H9 (cell line): ENCODE data around the gene SIRT7. TPM values are rescaled to one million over a fixed set of nuclear protein-coding genes. Genes with fewer than 3 reads are reported as not detected.

ENCODE experiments used
- DNase-seq: peaks from one replicate; pipeline ENCODE4 v3.0.0-alpha.2; 2017
- H2AFZ ChIP-seq: one replicate; pipeline ENCODE4 v1.6.1; 2013; ENCODE audit warnings: mild to moderate bottlenecking, low read length, control low read depth, moderate library complexity
- H2AK5ac ChIP-seq: 2 replicates; pipeline ENCODE4 v1.6.1; 2013; ENCODE audit warnings: low read length, control low read depth, mixed read lengths; ENCODE audit not compliant: insufficient read length
- H2BK120ac ChIP-seq: one replicate; pipeline ENCODE4 v1.6.1; 2013; ENCODE audit warnings: low read depth, mild to moderate bottlenecking, low read length, control low read depth, inconsistent platforms; ENCODE audit not compliant: poor library complexity, severe bottlenecking
- H2BK12ac ChIP-seq: 2 replicates; pipeline ENCODE4 v1.6.1; 2013; ENCODE audit warnings: low read length, control low read depth, mixed read lengths, low read depth; ENCODE audit not compliant: insufficient read length
- H2BK15ac ChIP-seq: 2 replicates; pipeline ENCODE4 v1.6.1; 2013; ENCODE audit warnings: low read depth, low read length, control low read depth
- H2BK20ac ChIP-seq: one replicate; pipeline ENCODE4 v1.6.1; 2013; ENCODE audit warnings: low read depth, mild to moderate bottlenecking, low read length, control low read depth, inconsistent platforms; ENCODE audit not compliant: poor library complexity, severe bottlenecking
- H2BK5ac ChIP-seq: 2 replicates; pipeline ENCODE4 v1.6.1; 2013; ENCODE audit warnings: low read length, control low read depth, mixed read lengths; ENCODE audit not compliant: insufficient read length
- H3K14ac ChIP-seq: 2 replicates; pipeline ENCODE4 v1.6.1; 2013; ENCODE audit warnings: low read length, control low read depth; ENCODE audit not compliant: insufficient read depth
- H3K18ac ChIP-seq: 2 replicates; pipeline ENCODE4 v1.6.1; 2013; ENCODE audit warnings: low read depth, mild to moderate bottlenecking, mixed read lengths, low read length, control low read depth; ENCODE audit not compliant: insufficient read length
- H3K23ac ChIP-seq: 2 replicates; pipeline ENCODE4 v1.6.1; 2013; ENCODE audit warnings: low read length, control low read depth, mixed read lengths, low read depth; ENCODE audit not compliant: insufficient read length
- H3K23me2 ChIP-seq: 2 replicates; pipeline ENCODE4 v1.6.1; 2013; ENCODE audit warnings: low read depth, mild to moderate bottlenecking, mixed read lengths, low read length, control low read depth; ENCODE audit not compliant: insufficient read length, poor library complexity, severe bottlenecking
- H3K27ac ChIP-seq: 2 replicates; pipeline ENCODE4 v1.5.1; 2013; ENCODE audit warnings: low read length, control low read depth, mixed read lengths, low read depth; ENCODE audit not compliant: insufficient read length
- H3K27me3 ChIP-seq: 2 replicates; pipeline ENCODE4 v1.6.1; 2013; ENCODE audit warnings: low read length, control low read depth, inconsistent platforms; ENCODE audit not compliant: insufficient read depth
- H3K4ac ChIP-seq: 2 replicates; pipeline ENCODE4 v1.6.1; 2013; ENCODE audit warnings: low read depth, mild to moderate bottlenecking, control low read depth, inconsistent platforms, low read length, moderate library complexity
- H3K4me1 ChIP-seq: 2 replicates; pipeline ENCODE4 v1.6.1; 2013; ENCODE audit warnings: low read length, control low read depth, inconsistent platforms; ENCODE audit not compliant: insufficient read depth
- H3K4me2 ChIP-seq: 2 replicates; pipeline ENCODE4 v1.6.1; 2013; ENCODE audit warnings: low read length, control low read depth, mixed read lengths; ENCODE audit not compliant: insufficient read length, insufficient read depth
- H3K56ac ChIP-seq: 2 replicates; pipeline ENCODE4 v1.6.1; 2013; ENCODE audit warnings: low read depth, mild to moderate bottlenecking, mixed read lengths, low read length, control low read depth; ENCODE audit not compliant: insufficient read length
- H3K79me1 ChIP-seq: 2 replicates; pipeline ENCODE4 v1.6.1; 2013; ENCODE audit warnings: low read depth, mild to moderate bottlenecking, moderate library complexity, low read length, control low read depth, inconsistent platforms; ENCODE audit not compliant: insufficient read depth, poor library complexity, severe bottlenecking
- H3K79me2 ChIP-seq: 2 replicates; pipeline ENCODE4 v1.6.1; 2013; ENCODE audit warnings: low read length, control low read depth, inconsistent platforms; ENCODE audit not compliant: insufficient read depth
- H3K9ac ChIP-seq: 2 replicates; pipeline ENCODE4 v1.6.1; 2013; ENCODE audit warnings: low read length, control low read depth, mixed read lengths; ENCODE audit not compliant: insufficient read length; ENCODE audit errors: extremely low read depth
- H3K9me3 ChIP-seq: one replicate; pipeline ENCODE4 v1.6.1; 2013; ENCODE audit warnings: low read depth, low read length, inconsistent platforms; ENCODE audit not compliant: control insufficient read depth
- H3T11ph ChIP-seq: one replicate; pipeline ENCODE4 v1.6.1; 2013; ENCODE audit warnings: mild to moderate bottlenecking, low read length, control low read depth, inconsistent platforms
- H4K20me1 ChIP-seq: one replicate; pipeline ENCODE4 v1.6.1; 2013; ENCODE audit not compliant: control insufficient read depth, insufficient read length, insufficient read depth
- H4K5ac ChIP-seq: 2 replicates; pipeline ENCODE4 v1.6.1; 2013; ENCODE audit warnings: low read depth, mild to moderate bottlenecking, mixed read lengths, low read length, control low read depth; ENCODE audit not compliant: insufficient read length
- H4K8ac ChIP-seq: replicated peaks from 2 replicates; pipeline ENCODE4 v1.6.1; 2013; ENCODE audit warnings: low read length, control low read depth, mixed read lengths, low read depth; ENCODE audit not compliant: insufficient read length
- H4K91ac ChIP-seq: 2 replicates; pipeline ENCODE4 v1.6.1; 2013; ENCODE audit warnings: low read depth, mild to moderate bottlenecking, moderate library complexity, mixed read lengths, low read length, control low read depth; ENCODE audit not compliant: insufficient read length
- H3K27ac Mint-ChIP-seq, 3 experiments: 2 replicates in 2 of 3; 3 replicates in 1 of 3; pipeline ENCODE4 v1.8.0; 2020 to 2021; ENCODE audit warnings: mixed read lengths in 3 of 3, mild to moderate bottlenecking in 1 of 3, moderate library complexity in 1 of 3
- H3K27me3 Mint-ChIP-seq: 2 replicates; pipeline ENCODE4 v1.8.0; 2021; ENCODE audit warnings: low read depth, mild to moderate bottlenecking, moderate library complexity, mixed read lengths
- H3K36me3 Mint-ChIP-seq, 3 experiments: 2 replicates in 2 of 3; 3 replicates in 1 of 3; pipeline ENCODE4 v1.8.0; 2020 to 2021; ENCODE audit warnings: low read depth in 3 of 3, mixed read lengths in 3 of 3; ENCODE audit not compliant: insufficient read depth in 1 of 3
- H3K4me1 Mint-ChIP-seq, 2 experiments: 2 replicates each; pipeline ENCODE4 v1.8.0; 2020; ENCODE audit warnings: mixed read lengths in 2 of 2
- H3K4me3 Mint-ChIP-seq, 2 experiments: 2 replicates in 1 of 2; 3 replicates in 1 of 2; pipeline ENCODE4 v1.8.0; 2020 to 2021; ENCODE audit warnings: mild to moderate bottlenecking in 2 of 2, mixed read lengths in 2 of 2, moderate library complexity in 1 of 2
- H3K9me3 Mint-ChIP-seq, 2 experiments: 2 replicates in 1 of 2; 3 replicates in 1 of 2; pipeline ENCODE4 v1.8.0; 2020; ENCODE audit warnings: mild to moderate bottlenecking in 2 of 2, mixed read lengths in 2 of 2, moderate library complexity in 1 of 2
- CTCF ChIP-seq: fragments of 200-600 bp; sonication (generic); conservative IDR thresholded peaks from 3 replicates; pipeline ENCODE4 v1.8.0; 2021; ENCODE audit warnings: antibody characterized with exemption, mild to moderate bottlenecking
- WGBS: extraction: QIAGEN DNeasy Blood & Tissue Kit; methylation state at CpG from one replicate; pipeline ENCODE4 v1.1.7; 2013; ENCODE audit warnings: missing lambda C conversion rate, low lambda C conversion rate, mixed read lengths; ENCODE audit not compliant: insufficient read length; ENCODE audit errors: extremely low coverage; 5-methylcytosine and 5-hydroxymethylcytosine counted together
- total RNA-seq: library from RNA; stranded (reverse); gene quantifications from 2 replicates; pipeline ENCODE4 v1.2.1, GENCODE V29; 2021

Gene SIRT7
- total RNA-seq, 1 experiment from 2014 or later, result 29.7 TPM

DNA sequence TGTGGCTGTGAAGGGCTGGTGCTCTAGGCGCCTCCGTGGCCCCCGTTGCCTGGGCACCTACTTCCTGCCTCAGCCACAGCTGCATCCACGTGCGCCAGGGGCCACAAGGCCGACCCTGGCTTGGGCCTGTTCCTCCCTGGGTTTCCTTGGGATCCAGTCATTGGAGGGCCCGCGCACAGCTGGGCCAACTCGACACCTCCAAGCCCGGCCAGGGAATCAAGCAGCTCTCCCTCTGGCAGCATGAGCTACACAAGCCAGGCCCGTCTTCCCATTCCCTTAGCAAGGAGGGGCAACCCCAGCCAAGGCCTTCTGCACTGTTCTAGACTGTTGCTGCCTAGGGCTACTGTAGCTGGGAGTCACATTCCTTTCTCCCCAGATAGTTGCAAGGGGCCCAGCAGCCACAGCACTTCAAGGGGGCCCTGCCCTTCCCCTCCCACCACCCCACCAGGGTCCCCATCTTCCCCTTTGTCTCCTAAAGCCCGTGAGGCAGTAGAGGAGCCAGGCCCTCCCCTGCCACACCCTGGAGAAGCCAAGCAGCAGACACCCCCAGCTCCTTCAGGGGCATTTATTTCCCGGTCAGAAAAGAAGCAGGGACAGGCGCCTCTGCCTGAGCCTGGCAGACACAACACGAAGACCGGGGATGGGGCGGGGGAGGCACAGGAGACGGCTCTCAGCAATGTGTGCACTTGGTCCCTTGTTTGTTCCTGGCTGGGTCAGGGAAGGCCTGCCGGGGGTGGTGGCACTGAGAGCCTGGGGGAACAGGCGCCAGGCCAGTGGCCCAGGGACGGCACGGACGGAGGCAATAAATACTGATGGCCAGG is 50.6 kb downstream of the SIRT7 start:
- H3T11ph ChIP-seq, result no peak overlapping the region
- H2BK12ac ChIP-seq, result no peak overlapping the region
- no peaks in the 10 kb centered on the region for H3K4me1 ChIP-seq
- no peaks in the 10 kb centered on the region; the same call in 1 of the 2 replicates for H3K27me3 Mint-ChIP-seq
- H2BK5ac ChIP-seq, result no peak overlapping the region
- no peak overlapping the region for H4K5ac ChIP-seq
- H4K20me1 ChIP-seq, result no peaks in the 10 kb centered on the region
- H3K14ac ChIP-seq, result no peak overlapping the region; the same call in 1 of the 2 replicates
- no CpG with 5 or more reads among the region's 23 CpGs for WGBS
- no peaks in the 10 kb centered on the region for H3K27me3 ChIP-seq
- H3K18ac ChIP-seq, result no peak overlapping the region
- H3K23ac ChIP-seq, result no peak overlapping the region
- H3K23me2 ChIP-seq, result peaks cover 8% of the 10 kb centered on the region
- H3K9ac ChIP-seq, result no peak overlapping the region
- H3K9me3 ChIP-seq, result no peaks in the 10 kb centered on the region
- peaks cover 21 to 37% of the 10 kb centered on the region in 2 experiments for H3K4me1 Mint-ChIP-seq
- peak; percentile 84 for DNase-seq
- peaks cover 13 to 33% (median 32%) of the 10 kb centered on the region in 3 experiments; a peak in 6 of 7 replicates for H3K36me3 Mint-ChIP-seq
- H2AFZ ChIP-seq, result no peak overlapping the region
- peak overlapping the region; percentile 64 to 92 (median 90); a peak in 5 of 7 replicates for H3K27ac Mint-ChIP-seq
- H3K27ac ChIP-seq, result no peak overlapping the region
- no peaks in the 10 kb centered on the region; the same call in 1 of the 2 replicates for H3K79me2 ChIP-seq
- H3K79me1 ChIP-seq, result peaks cover 2% of the 10 kb centered on the region
- H2BK15ac ChIP-seq, result no peak overlapping the region
- no peak overlapping the region for H3K56ac ChIP-seq
- no peak overlapping the region for H2BK20ac ChIP-seq
- no peak overlapping the region for H2BK120ac ChIP-seq
- H3K4ac ChIP-seq, result no peak overlapping the region
- H2AK5ac ChIP-seq, result no peak overlapping the region
- H3K9me3 Mint-ChIP-seq, result no peaks in the 10 kb centered on the region
- no peak overlapping the region for H3K4me2 ChIP-seq
- no peak for TF ChIP-seq CTCF
- peak overlapping the region in 1 of 2 experiments; percentile 9; a peak in 1 of 5 replicates for H3K4me3 Mint-ChIP-seq
- no peak overlapping the region for H4K91ac ChIP-seq
- no peak overlapping the region for H4K8ac ChIP-seq
